Astrocyte (in vitro differentiated cells and primary cell): ENCODE measurements around the gene VTCN1. TPM values are rescaled to one million over a fixed set of nuclear protein-coding genes. Genes with fewer than 3 reads are reported as not detected.

ENCODE experiments used
- DNase-seq: peaks from one replicate; pipeline ENCODE4 v3.0.0-alpha.2; 2010; ENCODE audit warnings: low read depth
- FAIRE-seq: peaks from 2 replicates; lab custom pipeline; 2011; peaks lifted over from hg19 to GRCh38; lab: Jason Lieb, UNC
- H2AFZ ChIP-seq: 2 replicates; pipeline ENCODE4 v1.6.0; 2012; ENCODE audit warnings: low read depth, low read length, inconsistent platforms
- H3K27ac ChIP-seq: 2 replicates; pipeline ENCODE4 v1.5.1; 2011; ENCODE audit warnings: low read depth, low read length, inconsistent platforms
- H3K27me3 ChIP-seq: 2 replicates; pipeline ENCODE4 v1.6.0; 2011; ENCODE audit warnings: low read length, inconsistent platforms; ENCODE audit not compliant: insufficient read depth
- H3K36me3 ChIP-seq: 2 replicates; pipeline ENCODE4 v1.5.1; 2011; ENCODE audit warnings: low read length, inconsistent platforms; ENCODE audit not compliant: insufficient read depth
- H3K4me1 ChIP-seq: 2 replicates; pipeline ENCODE4 v1.5.1; 2011; ENCODE audit warnings: low read length, inconsistent platforms; ENCODE audit not compliant: insufficient read depth
- H3K4me2 ChIP-seq: 2 replicates; pipeline ENCODE4 v1.6.0; 2012; ENCODE audit warnings: low read length, inconsistent platforms
- H3K4me3 ChIP-seq: 2 replicates; pipeline ENCODE4 v1.5.1; 2011; ENCODE audit warnings: low read depth, mild to moderate bottlenecking, low read length, inconsistent platforms; ENCODE audit not compliant: insufficient read depth
- H3K79me2 ChIP-seq: 2 replicates; pipeline ENCODE4 v1.6.0; 2012; ENCODE audit warnings: mild to moderate bottlenecking, low read length, inconsistent platforms; ENCODE audit not compliant: insufficient read depth
- H3K9ac ChIP-seq: 2 replicates; pipeline ENCODE4 v1.6.0; 2012; ENCODE audit warnings: mild to moderate bottlenecking, low read length, inconsistent platforms
- H3K9me3 ChIP-seq: 2 replicates; pipeline ENCODE4 v1.5.1; 2012; ENCODE audit warnings: low read depth, mild to moderate bottlenecking, low read length, inconsistent platforms; ENCODE audit not compliant: insufficient read depth
- H4K20me1 ChIP-seq: 2 replicates; pipeline ENCODE4 v1.6.0; 2012; ENCODE audit warnings: low read length, inconsistent platforms; ENCODE audit not compliant: insufficient read depth
- H3K27ac Mint-ChIP-seq: one replicate; pipeline ENCODE4 v1.8.0; 2021; ENCODE audit warnings: mild to moderate bottlenecking, mixed read lengths; ENCODE audit not compliant: unreplicated experiment
- H3K27me3 Mint-ChIP-seq: one replicate; pipeline ENCODE4 v1.8.0; 2021; ENCODE audit warnings: low read depth, mixed read lengths; ENCODE audit not compliant: unreplicated experiment
- H3K36me3 Mint-ChIP-seq: one replicate; pipeline ENCODE4 v1.8.0; 2021; ENCODE audit warnings: low read depth, mixed read lengths; ENCODE audit not compliant: unreplicated experiment
- H3K4me1 Mint-ChIP-seq: one replicate; pipeline ENCODE4 v1.8.0; 2021; ENCODE audit warnings: low read depth, mixed read lengths; ENCODE audit not compliant: unreplicated experiment
- H3K4me3 Mint-ChIP-seq: one replicate; pipeline ENCODE4 v1.8.0; 2021; ENCODE audit warnings: mild to moderate bottlenecking, moderate library complexity, mixed read lengths; ENCODE audit not compliant: unreplicated experiment
- H3K9me3 Mint-ChIP-seq: one replicate; pipeline ENCODE4 v1.8.0; 2021; ENCODE audit warnings: mild to moderate bottlenecking, mixed read lengths; ENCODE audit not compliant: unreplicated experiment
- EZH2 ChIP-seq: IDR thresholded peaks from 2 replicates; pipeline ENCODE4 v1.6.1; 2012; ENCODE audit warnings: mild to moderate bottlenecking, low read length, inconsistent platforms; ENCODE audit not compliant: insufficient read depth
- total RNA-seq: library from RNA; stranded (reverse); gene quantifications from 2 replicates; pipeline ENCODE4 v1.2.1, GENCODE V29; 2021
- TF ChIP-seq, protein P1 (sequence below): IDR thresholded peaks from 2 replicates; pipeline ENCODE4 v1.5.1; 2011; ENCODE audit warnings: low read depth, mild to moderate bottlenecking, inconsistent platforms, low read length, moderate library complexity; ENCODE audit not compliant: insufficient read depth

VTCN1 gene
- total RNA-seq, 1 donor from 2014 or later: 1.3 TPM

DNA sequence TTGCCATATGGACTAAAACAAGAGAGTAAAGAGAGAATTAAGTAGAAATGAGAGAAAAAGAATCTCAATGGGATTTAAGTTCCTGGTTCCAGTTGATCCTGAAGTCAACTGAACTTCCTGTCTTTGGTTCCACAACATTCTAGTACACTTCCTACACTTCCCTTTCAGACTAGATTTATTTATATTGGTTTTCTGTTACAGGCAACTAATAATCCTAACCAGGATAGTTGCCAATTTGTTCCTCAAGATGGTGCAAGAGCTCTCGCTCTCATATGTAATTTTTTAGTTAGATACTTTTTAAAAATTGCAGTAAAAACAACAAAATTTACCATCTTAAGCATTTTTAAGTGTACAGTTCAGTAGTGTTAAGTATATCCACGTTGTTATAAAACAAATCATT is 60.4 kb downstream of the VTCN1 start:
- TF ChIP-seq, protein P1, sequence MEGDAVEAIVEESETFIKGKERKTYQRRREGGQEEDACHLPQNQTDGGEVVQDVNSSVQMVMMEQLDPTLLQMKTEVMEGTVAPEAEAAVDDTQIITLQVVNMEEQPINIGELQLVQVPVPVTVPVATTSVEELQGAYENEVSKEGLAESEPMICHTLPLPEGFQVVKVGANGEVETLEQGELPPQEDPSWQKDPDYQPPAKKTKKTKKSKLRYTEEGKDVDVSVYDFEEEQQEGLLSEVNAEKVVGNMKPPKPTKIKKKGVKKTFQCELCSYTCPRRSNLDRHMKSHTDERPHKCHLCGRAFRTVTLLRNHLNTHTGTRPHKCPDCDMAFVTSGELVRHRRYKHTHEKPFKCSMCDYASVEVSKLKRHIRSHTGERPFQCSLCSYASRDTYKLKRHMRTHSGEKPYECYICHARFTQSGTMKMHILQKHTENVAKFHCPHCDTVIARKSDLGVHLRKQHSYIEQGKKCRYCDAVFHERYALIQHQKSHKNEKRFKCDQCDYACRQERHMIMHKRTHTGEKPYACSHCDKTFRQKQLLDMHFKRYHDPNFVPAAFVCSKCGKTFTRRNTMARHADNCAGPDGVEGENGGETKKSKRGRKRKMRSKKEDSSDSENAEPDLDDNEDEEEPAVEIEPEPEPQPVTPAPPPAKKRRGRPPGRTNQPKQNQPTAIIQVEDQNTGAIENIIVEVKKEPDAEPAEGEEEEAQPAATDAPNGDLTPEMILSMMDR: no peak
- no peak for TF ChIP-seq EZH2
- Mint-ChIP-seq H3K4me3 (no peak overlapping the region), H3K9me3 (peaks cover 6% of the 10 kb centered on the region), H3K36me3 (no peaks in the 10 kb centered on the region), H3K4me1 (peaks cover 20% of the 10 kb centered on the region), H3K27ac (no peak overlapping the region), H3K27me3 (no peaks in the 10 kb centered on the region)
- DNase-seq (no peak), FAIRE-seq (no peak)
- Histone ChIP-seq H3K27ac (no peak overlapping the region), H3K4me1 (peaks cover 16% of the 10 kb centered on the region), H3K79me2 (no peaks in the 10 kb centered on the region), H3K9me3 (no peaks in the 10 kb centered on the region), H2AFZ (no peak overlapping the region), H3K9ac (no peak overlapping the region), H4K20me1 (no peaks in the 10 kb centered on the region), H3K4me2 (no peak overlapping the region), H3K27me3 (no peaks in the 10 kb centered on the region), H3K36me3 (no peaks in the 10 kb centered on the region), H3K4me3 (no peak overlapping the region)

DNA sequence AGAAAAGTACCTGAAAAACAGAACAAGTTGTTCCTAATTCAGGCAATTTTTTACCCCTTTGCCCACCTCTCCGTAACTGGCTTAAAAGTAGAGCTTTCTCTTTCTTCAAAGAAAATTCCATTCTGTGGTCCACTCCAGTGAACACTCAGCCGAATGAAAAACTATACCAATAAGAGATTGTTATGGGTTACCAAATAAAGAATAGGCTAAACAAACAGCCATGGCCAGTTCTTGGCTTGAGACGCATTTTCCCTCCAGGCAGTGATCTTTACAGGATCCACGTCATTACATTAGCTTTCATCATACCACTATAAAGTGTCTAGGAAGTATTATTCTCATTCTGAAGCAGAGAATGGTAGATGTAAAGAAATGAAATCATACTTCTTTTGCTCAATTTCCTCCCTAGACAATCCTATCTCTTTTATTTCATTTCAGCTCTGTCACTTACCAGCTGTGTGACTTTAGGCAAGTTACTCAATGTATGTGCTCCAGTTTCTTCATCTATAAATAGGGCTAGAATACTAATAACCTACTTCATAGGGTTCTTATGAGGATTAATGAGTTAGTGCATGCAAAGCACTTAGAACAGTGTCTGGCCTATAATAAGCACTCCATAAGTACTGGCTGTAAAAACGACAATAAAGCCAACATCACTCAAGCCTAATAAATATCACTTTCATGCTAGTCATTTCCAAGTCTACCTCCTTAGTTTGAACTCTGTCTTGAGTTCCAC is 62.7 kb downstream of the VTCN1 start:
- Histone ChIP-seq H3K27me3 (no peaks in the 10 kb centered on the region), H3K4me1 (peaks cover 16% of the 10 kb centered on the region), H3K4me3 (no peak overlapping the region), H3K9me3 (no peaks in the 10 kb centered on the region), H3K36me3 (no peaks in the 10 kb centered on the region), H3K79me2 (no peaks in the 10 kb centered on the region), H4K20me1 (no peaks in the 10 kb centered on the region), H3K9ac (peak overlapping the region; percentile 67), H3K27ac (peak overlapping the region; percentile 88), H3K4me2 (peak overlapping the region; percentile 72), H2AFZ (no peak overlapping the region)
- FAIRE-seq (peak; percentile 39), DNase-seq (peak; percentile 49)
- TF ChIP-seq EZH2: no peak
- TF ChIP-seq, protein P1: no peak
- peaks cover 22% of the 10 kb centered on the region for H3K4me1 Mint-ChIP-seq
- H3K36me3 Mint-ChIP-seq: no peaks in the 10 kb centered on the region
- peaks cover 6% of the 10 kb centered on the region for H3K9me3 Mint-ChIP-seq
- H3K27ac Mint-ChIP-seq: peak overlapping the region; percentile 48
- no peak overlapping the region for H3K4me3 Mint-ChIP-seq
- H3K27me3 Mint-ChIP-seq: no peaks in the 10 kb centered on the region

DNA sequence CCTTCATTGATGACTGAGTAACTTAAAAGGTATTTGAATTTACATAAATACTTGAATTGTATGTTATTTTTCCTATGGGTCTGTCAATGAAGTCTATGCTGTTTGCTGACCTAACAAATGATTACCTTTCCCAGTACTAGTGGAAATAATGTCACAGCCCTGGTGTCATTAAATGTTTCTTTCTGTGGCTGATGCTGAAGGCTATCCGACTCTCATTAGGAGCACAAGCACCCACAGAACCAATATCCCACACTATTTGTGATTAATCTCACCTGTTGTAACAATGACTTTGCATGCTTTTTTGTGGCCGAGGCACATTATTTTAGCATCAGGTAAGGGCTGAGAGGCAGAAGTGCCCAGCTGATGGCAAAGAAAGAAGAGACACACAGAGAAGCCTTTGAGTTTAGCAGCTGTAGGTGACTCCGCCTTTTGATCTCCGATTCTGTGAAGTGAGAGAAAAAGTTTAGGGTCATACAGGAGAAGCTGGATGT is 63.3 kb downstream of the VTCN1 start:
- Histone ChIP-seq H3K4me2 (peak overlapping the region; percentile 72), H3K27ac (peak overlapping the region; percentile 88), H3K9me3 (no peaks in the 10 kb centered on the region), H3K4me3 (peak overlapping the region; percentile 3), H4K20me1 (no peaks in the 10 kb centered on the region), H3K4me1 (peaks cover 21% of the 10 kb centered on the region), H2AFZ (no peak overlapping the region), H3K79me2 (no peaks in the 10 kb centered on the region), H3K27me3 (no peaks in the 10 kb centered on the region), H3K36me3 (no peaks in the 10 kb centered on the region), H3K9ac (peak overlapping the region; percentile 67)
- Mint-ChIP-seq H3K4me3 (no peak overlapping the region), H3K4me1 (peaks cover 22% of the 10 kb centered on the region), H3K36me3 (no peaks in the 10 kb centered on the region), H3K27ac (peak overlapping the region; percentile 48), H3K9me3 (peaks cover 6% of the 10 kb centered on the region), H3K27me3 (no peaks in the 10 kb centered on the region)
- FAIRE-seq: peak; percentile 49
- no peak for DNase-seq
- TF ChIP-seq, protein P1: no peak
